ENCODE data around the gene RBM19.

GRCh38 chr12:113823016-113823415, 143.1 kb downstream of the RBM19 start:
- TF ChIP-seq CTCF (IDR thresholded peaks at IDR 0.05) (no peak), POLR2A (IDR thresholded peaks at IDR 0.05) (no peak)
